Epithelial cell of esophagus (primary cell): Measurements from ENCODE around the gene MIER1.

Source experiments
- DNase-seq: peaks from one replicate; pipeline ENCODE4 v3.0.0; 2010; ENCODE audit warnings: low read depth
- H3K4me3 ChIP-seq: 2 replicates; pipeline ENCODE4 v1.5.1; 2011; ENCODE audit warnings: mild to moderate bottlenecking, low read length, control low read depth
- TF ChIP-seq, protein P1 (sequence below): IDR thresholded peaks from 2 replicates; pipeline ENCODE4 v1.5.1; 2011; ENCODE audit warnings: low read depth, mild to moderate bottlenecking, low read length, control low read depth, inconsistent platforms; ENCODE audit not compliant: insufficient read depth; ENCODE audit errors: missing control alignments

The MIER1 gene

DNA sequence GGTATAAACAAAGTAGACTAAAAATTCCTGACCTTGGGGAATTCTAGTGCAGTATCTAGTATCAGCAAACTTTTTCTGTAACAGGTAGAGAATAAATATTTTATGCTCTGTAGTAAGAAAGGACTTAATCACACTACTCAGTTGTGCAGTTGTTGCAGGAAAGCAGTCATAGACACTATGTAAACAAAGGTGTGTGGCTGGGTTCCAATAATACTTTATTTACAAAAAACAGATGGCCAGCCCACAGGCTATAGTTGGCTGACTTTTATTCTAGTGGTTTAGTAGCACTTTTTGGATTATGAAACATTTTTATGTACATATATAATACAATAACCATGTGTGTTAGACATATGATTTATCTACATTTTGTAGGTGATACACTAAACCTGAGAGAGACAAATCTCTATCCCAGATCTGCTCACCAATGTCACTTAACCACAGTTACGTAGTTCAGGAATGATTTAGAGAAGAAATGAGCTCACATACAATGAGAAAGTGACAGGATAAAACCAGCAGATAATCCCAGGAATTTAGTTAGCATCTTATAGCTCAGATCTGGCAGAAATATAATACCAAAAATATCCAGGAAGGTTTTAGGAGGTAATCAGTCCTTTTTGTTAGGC lies 56.1 kb downstream of the MIER1 start:
- DNase-seq, result peak; percentile 23
- no peak overlapping the region for H3K4me3 ChIP-seq
- TF ChIP-seq, protein P1, sequence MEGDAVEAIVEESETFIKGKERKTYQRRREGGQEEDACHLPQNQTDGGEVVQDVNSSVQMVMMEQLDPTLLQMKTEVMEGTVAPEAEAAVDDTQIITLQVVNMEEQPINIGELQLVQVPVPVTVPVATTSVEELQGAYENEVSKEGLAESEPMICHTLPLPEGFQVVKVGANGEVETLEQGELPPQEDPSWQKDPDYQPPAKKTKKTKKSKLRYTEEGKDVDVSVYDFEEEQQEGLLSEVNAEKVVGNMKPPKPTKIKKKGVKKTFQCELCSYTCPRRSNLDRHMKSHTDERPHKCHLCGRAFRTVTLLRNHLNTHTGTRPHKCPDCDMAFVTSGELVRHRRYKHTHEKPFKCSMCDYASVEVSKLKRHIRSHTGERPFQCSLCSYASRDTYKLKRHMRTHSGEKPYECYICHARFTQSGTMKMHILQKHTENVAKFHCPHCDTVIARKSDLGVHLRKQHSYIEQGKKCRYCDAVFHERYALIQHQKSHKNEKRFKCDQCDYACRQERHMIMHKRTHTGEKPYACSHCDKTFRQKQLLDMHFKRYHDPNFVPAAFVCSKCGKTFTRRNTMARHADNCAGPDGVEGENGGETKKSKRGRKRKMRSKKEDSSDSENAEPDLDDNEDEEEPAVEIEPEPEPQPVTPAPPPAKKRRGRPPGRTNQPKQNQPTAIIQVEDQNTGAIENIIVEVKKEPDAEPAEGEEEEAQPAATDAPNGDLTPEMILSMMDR, result no peak

- DNase-seq, result no peak
Measured at GRCh38 chr1:66981679-66982078, 56.9 kb downstream of the MIER1 start.

DNA sequence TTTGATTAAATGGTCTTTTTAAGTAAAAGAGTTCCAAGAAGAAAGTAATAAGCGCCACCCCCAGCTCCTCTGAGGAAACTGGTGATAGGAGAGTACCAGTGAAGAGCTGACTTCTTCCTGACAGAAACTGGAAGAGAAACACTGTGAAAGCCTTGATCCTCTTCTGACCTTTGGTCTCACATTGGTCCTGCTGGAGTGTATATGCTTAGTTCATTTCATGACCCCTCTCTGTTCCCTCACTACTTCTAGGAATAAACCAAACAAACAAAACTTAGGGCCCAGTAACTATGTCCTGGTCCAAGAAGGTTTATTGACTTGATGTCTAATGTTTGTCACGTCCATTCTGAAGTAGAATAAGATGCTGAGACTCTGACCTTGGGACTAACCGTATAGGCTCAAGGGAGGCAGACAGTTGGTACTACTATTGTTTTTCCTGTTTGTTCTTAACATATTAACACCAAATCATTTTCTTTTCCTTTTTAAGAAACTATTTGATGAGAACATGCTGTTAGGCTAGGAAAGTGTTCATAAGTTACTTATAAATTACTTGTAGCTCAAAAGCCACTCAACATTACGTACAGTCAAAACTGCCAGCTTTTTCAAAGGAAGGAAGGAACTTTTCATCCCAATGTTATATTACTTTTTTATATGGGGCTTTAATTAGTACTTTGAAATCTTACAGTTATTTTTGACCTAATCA lies 57.9 kb downstream of the MIER1 start:
- DNase-seq, result no peak
- TF ChIP-seq, protein P1, result no peak
- no peak overlapping the region for H3K4me3 ChIP-seq

More at GRCh38 chr1:66981679-66982078, 56.9 kb downstream of the MIER1 start:
- no peak overlapping the region for H3K4me3 ChIP-seq
- TF ChIP-seq, protein P1, result no peak

GRCh38 chr1:66984491-66984890 lies 59.7 kb downstream of the MIER1 start:
- DNase-seq, result no peak
- TF ChIP-seq, protein P1, result no peak
- no peak overlapping the region for H3K4me3 ChIP-seq

DNA sequence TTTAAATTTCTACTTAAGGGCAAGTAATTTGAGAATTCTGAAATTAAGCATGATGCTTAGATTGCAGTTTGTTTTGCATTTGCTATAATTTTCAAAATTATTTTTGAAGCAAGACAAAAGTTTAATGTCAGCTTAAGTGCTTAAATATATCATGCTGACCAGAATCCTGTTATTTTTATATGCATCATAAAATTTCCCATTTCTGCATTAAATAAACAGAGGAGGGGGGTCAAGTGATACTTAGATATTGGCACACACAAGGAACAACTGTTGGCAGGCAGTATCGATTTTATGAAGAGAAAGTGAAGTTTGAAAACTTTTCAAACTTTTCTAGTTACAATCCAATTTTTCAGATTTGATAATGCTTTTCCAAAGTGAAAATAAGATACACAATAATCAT lies 61.0 kb downstream of the MIER1 start:
- DNase-seq, result no peak
- TF ChIP-seq, protein P1, result no peak
- H3K4me3 ChIP-seq, result no peak overlapping the region

DNA sequence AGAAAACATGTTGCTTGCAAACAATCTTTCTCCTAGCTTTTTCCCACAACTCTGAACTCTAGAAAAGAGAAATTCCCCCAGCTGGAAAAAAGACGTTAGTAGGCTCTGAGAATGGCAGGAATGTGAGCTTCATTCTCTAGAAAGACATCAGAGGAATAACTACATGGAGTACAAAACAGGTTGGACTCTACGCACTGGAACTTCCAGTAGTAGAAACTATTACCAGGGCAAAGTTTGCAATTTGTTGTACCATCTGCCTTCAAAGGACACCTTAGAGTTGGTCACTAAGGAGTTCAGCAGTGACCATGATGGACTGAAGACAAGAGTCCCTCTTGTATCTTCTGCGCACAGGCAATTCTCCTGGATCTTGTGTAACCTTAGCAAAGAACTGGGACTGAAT lies 68.3 kb downstream of the MIER1 start:
- TF ChIP-seq, protein P1, result no peak
- no peak overlapping the region for H3K4me3 ChIP-seq
- DNase-seq, result no peak
